GM12873 (cell line): Measurements from ENCODE around the gene IDH3A.

ENCODE experiments used
- TF ChIP-seq, protein P1 (sequence below): IDR thresholded peaks from 2 replicates; pipeline ENCODE4 v1.5.1; 2012; ENCODE audit warnings: low read depth, mild to moderate bottlenecking, moderate library complexity, low read length, control low read depth; ENCODE audit not compliant: insufficient read depth; ENCODE audit errors: missing control alignments

IDH3A gene

DNA sequence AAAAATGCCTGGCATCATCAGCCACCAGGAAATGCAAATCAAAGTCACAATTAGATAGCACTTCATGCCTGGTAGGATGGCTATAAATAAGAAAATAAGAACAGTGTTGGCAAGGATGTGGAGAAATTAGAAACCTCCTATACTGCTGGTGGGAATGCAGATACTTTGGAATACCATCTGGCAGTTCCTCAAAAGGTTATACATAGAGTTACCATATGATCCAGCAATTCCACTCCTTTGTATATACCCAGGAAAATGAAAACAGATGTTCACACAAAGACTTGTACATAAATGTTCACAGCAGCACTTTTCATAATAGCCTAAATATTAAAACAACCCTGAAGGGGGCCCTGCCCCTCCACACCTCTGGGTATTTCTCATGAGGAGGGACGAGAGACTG is 71.6 kb downstream of the IDH3A start:
- TF ChIP-seq, protein P1, sequence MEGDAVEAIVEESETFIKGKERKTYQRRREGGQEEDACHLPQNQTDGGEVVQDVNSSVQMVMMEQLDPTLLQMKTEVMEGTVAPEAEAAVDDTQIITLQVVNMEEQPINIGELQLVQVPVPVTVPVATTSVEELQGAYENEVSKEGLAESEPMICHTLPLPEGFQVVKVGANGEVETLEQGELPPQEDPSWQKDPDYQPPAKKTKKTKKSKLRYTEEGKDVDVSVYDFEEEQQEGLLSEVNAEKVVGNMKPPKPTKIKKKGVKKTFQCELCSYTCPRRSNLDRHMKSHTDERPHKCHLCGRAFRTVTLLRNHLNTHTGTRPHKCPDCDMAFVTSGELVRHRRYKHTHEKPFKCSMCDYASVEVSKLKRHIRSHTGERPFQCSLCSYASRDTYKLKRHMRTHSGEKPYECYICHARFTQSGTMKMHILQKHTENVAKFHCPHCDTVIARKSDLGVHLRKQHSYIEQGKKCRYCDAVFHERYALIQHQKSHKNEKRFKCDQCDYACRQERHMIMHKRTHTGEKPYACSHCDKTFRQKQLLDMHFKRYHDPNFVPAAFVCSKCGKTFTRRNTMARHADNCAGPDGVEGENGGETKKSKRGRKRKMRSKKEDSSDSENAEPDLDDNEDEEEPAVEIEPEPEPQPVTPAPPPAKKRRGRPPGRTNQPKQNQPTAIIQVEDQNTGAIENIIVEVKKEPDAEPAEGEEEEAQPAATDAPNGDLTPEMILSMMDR = no peak
